HepG2 (cell line): ENCODE measurements around the gene TMEM221. TPM values are rescaled to one million over a fixed set of nuclear protein-coding genes. Genes with fewer than 3 reads are reported as not detected.

Source experiments
- FOXA3 ChIP-seq: IDR thresholded peaks from 2 replicates; pipeline ENCODE4 v1.6.1; 2016; ENCODE audit warnings: missing genetic modification reagents, missing compliant biosample characterization
- HOXA5 ChIP-seq: sonication (generic); formaldehyde crosslinking; IDR thresholded peaks from 2 replicates; pipeline ENCODE4 v1.4.0; 2020; ENCODE audit warnings: missing genetic modification reagents
- KDM5B ChIP-seq: sonication (generic); formaldehyde crosslinking; IDR thresholded peaks from 2 replicates; pipeline ENCODE4 v1.4.0; 2020; ENCODE audit warnings: missing genetic modification reagents, mild to moderate bottlenecking, borderline replicate concordance
- KMT2A ChIP-seq: sonication (generic); formaldehyde crosslinking; IDR thresholded peaks from 2 replicates; pipeline ENCODE4 v1.4.0; 2020; ENCODE audit warnings: missing genetic modification reagents
- MAZ ChIP-seq, 2 experiments: sonication (generic) in 1 of 2; formaldehyde crosslinking in 1 of 2; IDR thresholded peaks; 2 replicates each; pipeline versions ENCODE4 v1.5.0 to v1.6.1; 2012 to 2020; ENCODE audit warnings: low read depth in 2 of 2, mild to moderate bottlenecking in 2 of 2, borderline replicate concordance in 1 of 2, improper control_type of control experiment in 1 of 2, low read length in 1 of 2, missing genetic modification reagents in 1 of 2, moderate library complexity in 1 of 2
- NAIF1 ChIP-seq: sonication (generic); formaldehyde crosslinking; IDR thresholded peaks from 2 replicates; pipeline ENCODE4 v1.5.0; 2020; ENCODE audit warnings: mild to moderate bottlenecking, missing genetic modification reagents, borderline replicate concordance
- NR2F6 ChIP-seq, 2 experiments: IDR thresholded peaks; 2 replicates each; pipeline ENCODE4 v1.6.1; 2016; ENCODE audit warnings: antibody characterized with exemption in 1 of 2, mild to moderate bottlenecking in 1 of 2
- POLR2AphosphoS5 ChIP-seq: IDR thresholded peaks from 2 replicates; pipeline ENCODE4 v1.6.1; 2012; ENCODE audit warnings: low read depth, low read length
- RXRA ChIP-seq: sonication (generic); formaldehyde crosslinking; IDR thresholded peaks from 2 replicates; pipeline ENCODE4 v1.5.1; 2020; ENCODE audit warnings: missing genetic modification reagents
- TARDBP ChIP-seq: sonication (generic); formaldehyde crosslinking; IDR thresholded peaks from 2 replicates; pipeline ENCODE4 v1.8.0; 2022; ENCODE audit warnings: mild to moderate bottlenecking, missing genetic modification reagents
- ZNF326 ChIP-seq: sonication (generic); formaldehyde crosslinking; IDR thresholded peaks from 2 replicates; pipeline ENCODE4 v1.4.0; 2020; ENCODE audit warnings: missing genetic modification reagents, borderline replicate concordance
- ZNF772 ChIP-seq: sonication (generic); formaldehyde crosslinking; IDR thresholded peaks from 2 replicates; pipeline ENCODE4 v1.5.0; 2020; ENCODE audit warnings: mild to moderate bottlenecking, missing genetic modification reagents
- ZNF773 ChIP-seq: sonication (generic); formaldehyde crosslinking; IDR thresholded peaks from 2 replicates; pipeline ENCODE4 v1.4.0; 2020; ENCODE audit warnings: missing genetic modification reagents, borderline replicate concordance
- ZNF850 ChIP-seq: sonication (generic); formaldehyde crosslinking; conservative IDR thresholded peaks from 2 replicates; pipeline ENCODE4 v1.9.0; 2021; ENCODE audit warnings: mild to moderate bottlenecking, missing genetic modification reagents
- polyA plus RNA-seq, 8 experiments: library from polyadenylated mRNA; depleted of rRNA in 3 of 8; stranded (reverse) in 7 of 8; unstranded in 1 of 8; fragments of >200 nt; fragmentation: Illumina TruSeq in 4 of 8; extraction: Trizol in 4 of 8; gene quantifications; 2 replicates each; pipeline versions ENCODE4 v1.2.1 to v1.2.3, GENCODE V29; 2011 to 2016; ENCODE audit warnings: low read depth in 4 of 8, missing spikeins in 1 of 8, mixed read lengths in 1 of 8; ENCODE audit not compliant: insufficient read depth in 1 of 8
- total RNA-seq, 5 experiments: library from RNA; depleted of rRNA; stranded (reverse); fragments of >200 nt; fragmentation: Illumina TruSeq; extraction: Trizol; gene quantifications; 2 replicates each; pipeline ENCODE4 v1.2.3, GENCODE V29; 2016; ENCODE audit warnings: low read depth in 1 of 5
- TF ChIP-seq, protein P1 (sequence below): IDR thresholded peaks from 2 replicates; pipeline ENCODE4 v1.6.1; 2016; ENCODE audit warnings: low read depth
- TF ChIP-seq, protein P2 (sequence below): sonication (generic); formaldehyde crosslinking; IDR thresholded peaks from 2 replicates; pipeline ENCODE4 v1.8.1; 2023; ENCODE audit warnings: missing genetic modification reagents, mild to moderate bottlenecking, borderline replicate concordance
- TF ChIP-seq, protein P3 (sequence below): sonication (generic); formaldehyde crosslinking; IDR thresholded peaks from 2 replicates; pipeline ENCODE4 v1.5.1; 2020; ENCODE audit warnings: mild to moderate bottlenecking, missing genetic modification reagents, moderate library complexity
- TF ChIP-seq, protein P4 (sequence below): sonication (generic); formaldehyde crosslinking; IDR thresholded peaks from 2 replicates; pipeline ENCODE4 v1.5.1; 2020; ENCODE audit warnings: missing genetic modification reagents, mild to moderate bottlenecking, borderline replicate concordance
- TF ChIP-seq, protein P5 (sequence below): sonication (generic); formaldehyde crosslinking; IDR thresholded peaks from 2 replicates; pipeline ENCODE4 v1.9.0; 2021; ENCODE audit warnings: missing genetic modification reagents, borderline replicate concordance

Gene TMEM221
- total and polyA plus RNA-seq, 2 of the 13 experiments (the other 11 are each of a cell fraction or from before 2014, with no cell fraction given), result 0.33 to 0.77 TPM

DNA sequence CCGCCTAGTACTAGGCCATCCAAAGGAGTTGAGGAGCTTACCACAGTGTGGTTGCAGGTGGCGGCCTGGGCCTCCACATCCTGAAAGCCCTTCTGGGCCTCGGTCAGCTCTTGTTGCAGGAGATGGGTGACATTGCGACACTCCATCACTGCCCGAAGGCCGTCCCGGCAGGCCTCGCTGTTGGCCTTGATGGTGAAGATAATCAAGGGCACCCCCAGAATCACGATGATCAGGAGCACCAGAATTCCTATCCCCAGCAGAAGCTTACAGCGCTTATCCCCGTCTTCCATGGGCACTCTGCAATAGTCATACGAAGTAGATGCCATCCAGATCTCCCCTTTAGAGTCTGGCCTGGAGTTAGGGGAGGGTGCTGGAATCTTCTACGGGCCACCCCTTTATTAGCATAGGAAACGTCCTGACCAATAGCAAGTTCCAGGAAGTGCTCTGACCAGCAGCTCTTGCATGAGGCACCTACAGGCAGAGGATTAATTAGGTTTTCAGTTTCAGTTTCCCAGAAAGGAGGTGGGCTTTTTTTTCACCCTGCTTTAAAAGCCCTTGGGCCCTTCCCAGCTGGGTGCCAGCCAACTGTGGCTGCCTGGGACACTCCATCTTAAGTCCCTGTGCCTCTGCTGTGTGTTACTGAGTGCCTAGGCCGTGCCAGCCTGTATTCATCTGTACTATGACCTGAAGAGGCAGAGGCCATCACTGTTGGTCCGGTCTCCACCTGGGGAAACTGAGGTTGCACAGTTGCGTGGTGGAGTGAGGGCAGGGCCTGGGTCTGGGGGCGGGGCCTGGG lies 43.0 kb downstream of the TMEM221 start, which contains the start of gene BST2 (continued):
- TF ChIP-seq ZNF850 (no peak), MAZ (IDR thresholded peaks at IDR 0.05; ENCODE audit: borderline replicate concordance, low read depth, low read length) (no peak), MAZ (CRISPR knock-in tag; IDR thresholded peaks at IDR 0.05; ENCODE audit: low read depth) (peak; percentile 57; the same call in 1 of the 2 replicates), POLR2AphosphoS5 (peak; percentile 81), KDM5B (CRISPR knock-in tag) (peak; percentile 35; the same call in 1 of the 2 replicates), FOXA3 (CRISPR knock-in tag) (peak; percentile 29), ZNF773 (CRISPR knock-in tag) (no peak), TARDBP (CRISPR knock-in tag) (no peak), KMT2A (CRISPR knock-in tag) (no peak; the same call in 1 of the 2 replicates), ZNF326 (no peak), ZNF772 (peak; percentile 46; the same call in 1 of the 2 replicates), HOXA5 (CRISPR knock-in tag) (peak; percentile 80; the same call in 1 of the 2 replicates), NAIF1 (0 out of 2 replicates have a peak, but pooled peaks have one; percentile 8), RXRA (no peak; the same call in 1 of the 2 replicates), NR2F6 (IDR thresholded peaks at IDR 0.05) (no peak; the same call in 1 of the 2 replicates), NR2F6 (CRISPR knock-in tag; IDR thresholded peaks at IDR 0.05) (no peak)
- TF ChIP-seq, protein P1, sequence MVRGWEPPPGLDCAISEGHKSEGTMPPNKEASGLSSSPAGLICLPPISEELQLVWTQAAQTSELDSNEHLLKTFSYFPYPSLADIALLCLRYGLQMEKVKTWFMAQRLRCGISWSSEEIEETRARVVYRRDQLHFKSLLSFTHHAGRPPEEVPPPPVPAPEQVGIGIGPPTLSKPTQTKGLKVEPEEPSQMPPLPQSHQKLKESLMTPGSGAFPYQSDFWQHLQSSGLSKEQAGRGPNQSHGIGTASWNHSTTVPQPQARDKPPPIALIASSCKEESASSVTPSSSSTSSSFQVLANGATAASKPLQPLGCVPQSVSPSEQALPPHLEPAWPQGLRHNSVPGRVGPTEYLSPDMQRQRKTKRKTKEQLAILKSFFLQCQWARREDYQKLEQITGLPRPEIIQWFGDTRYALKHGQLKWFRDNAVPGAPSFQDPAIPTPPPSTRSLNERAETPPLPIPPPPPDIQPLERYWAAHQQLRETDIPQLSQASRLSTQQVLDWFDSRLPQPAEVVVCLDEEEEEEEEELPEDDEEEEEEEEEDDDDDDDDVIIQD, result no peak
- TF ChIP-seq, protein P2, sequence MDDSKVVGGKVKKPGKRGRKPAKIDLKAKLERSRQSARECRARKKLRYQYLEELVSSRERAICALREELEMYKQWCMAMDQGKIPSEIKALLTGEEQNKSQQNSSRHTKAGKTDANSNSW (CRISPR knock-in tag), result no peak
- TF ChIP-seq, protein P3, sequence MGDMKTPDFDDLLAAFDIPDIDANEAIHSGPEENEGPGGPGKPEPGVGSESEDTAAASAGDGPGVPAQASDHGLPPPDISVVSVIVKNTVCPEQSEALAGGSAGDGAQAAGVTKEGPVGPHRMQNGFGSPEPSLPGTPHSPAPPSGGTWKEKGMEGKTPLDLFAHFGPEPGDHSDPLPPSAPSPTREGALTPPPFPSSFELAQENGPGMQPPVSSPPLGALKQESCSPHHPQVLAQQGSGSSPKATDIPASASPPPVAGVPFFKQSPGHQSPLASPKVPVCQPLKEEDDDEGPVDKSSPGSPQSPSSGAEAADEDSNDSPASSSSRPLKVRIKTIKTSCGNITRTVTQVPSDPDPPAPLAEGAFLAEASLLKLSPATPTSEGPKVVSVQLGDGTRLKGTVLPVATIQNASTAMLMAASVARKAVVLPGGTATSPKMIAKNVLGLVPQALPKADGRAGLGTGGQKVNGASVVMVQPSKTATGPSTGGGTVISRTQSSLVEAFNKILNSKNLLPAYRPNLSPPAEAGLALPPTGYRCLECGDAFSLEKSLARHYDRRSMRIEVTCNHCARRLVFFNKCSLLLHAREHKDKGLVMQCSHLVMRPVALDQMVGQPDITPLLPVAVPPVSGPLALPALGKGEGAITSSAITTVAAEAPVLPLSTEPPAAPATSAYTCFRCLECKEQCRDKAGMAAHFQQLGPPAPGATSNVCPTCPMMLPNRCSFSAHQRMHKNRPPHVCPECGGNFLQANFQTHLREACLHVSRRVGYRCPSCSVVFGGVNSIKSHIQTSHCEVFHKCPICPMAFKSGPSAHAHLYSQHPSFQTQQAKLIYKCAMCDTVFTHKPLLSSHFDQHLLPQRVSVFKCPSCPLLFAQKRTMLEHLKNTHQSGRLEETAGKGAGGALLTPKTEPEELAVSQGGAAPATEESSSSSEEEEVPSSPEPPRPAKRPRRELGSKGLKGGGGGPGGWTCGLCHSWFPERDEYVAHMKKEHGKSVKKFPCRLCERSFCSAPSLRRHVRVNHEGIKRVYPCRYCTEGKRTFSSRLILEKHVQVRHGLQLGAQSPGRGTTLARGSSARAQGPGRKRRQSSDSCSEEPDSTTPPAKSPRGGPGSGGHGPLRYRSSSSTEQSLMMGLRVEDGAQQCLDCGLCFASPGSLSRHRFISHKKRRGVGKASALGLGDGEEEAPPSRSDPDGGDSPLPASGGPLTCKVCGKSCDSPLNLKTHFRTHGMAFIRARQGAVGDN (CRISPR knock-in tag), result peak; percentile 94
- TF ChIP-seq, protein P4, sequence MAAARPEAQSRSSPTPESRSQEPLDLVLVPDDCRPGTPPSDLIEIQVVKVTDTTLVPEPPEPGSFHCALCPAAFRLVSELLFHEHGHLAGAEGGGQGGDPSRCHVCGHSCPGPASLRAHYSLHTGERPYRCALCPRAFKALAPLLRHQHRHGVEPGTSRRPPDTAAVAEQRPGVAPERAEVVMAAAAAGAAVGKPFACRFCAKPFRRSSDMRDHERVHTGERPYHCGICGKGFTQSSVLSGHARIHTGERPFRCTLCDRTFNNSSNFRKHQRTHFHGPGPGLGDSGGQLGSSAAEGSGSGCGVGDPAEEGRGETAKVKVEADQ (CRISPR knock-in tag), result 0 out of 2 replicates have a peak, but pooled peaks have one; percentile 62
- TF ChIP-seq, protein P5, sequence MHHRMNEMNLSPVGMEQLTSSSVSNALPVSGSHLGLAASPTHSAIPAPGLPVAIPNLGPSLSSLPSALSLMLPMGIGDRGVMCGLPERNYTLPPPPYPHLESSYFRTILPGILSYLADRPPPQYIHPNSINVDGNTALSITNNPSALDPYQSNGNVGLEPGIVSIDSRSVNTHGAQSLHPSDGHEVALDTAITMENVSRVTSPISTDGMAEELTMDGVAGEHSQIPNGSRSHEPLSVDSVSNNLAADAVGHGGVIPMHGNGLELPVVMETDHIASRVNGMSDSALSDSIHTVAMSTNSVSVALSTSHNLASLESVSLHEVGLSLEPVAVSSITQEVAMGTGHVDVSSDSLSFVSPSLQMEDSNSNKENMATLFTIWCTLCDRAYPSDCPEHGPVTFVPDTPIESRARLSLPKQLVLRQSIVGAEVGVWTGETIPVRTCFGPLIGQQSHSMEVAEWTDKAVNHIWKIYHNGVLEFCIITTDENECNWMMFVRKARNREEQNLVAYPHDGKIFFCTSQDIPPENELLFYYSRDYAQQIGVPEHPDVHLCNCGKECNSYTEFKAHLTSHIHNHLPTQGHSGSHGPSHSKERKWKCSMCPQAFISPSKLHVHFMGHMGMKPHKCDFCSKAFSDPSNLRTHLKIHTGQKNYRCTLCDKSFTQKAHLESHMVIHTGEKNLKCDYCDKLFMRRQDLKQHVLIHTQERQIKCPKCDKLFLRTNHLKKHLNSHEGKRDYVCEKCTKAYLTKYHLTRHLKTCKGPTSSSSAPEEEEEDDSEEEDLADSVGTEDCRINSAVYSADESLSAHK, result no peak; the same call in 1 of the 2 replicates
